Cerebellar cortex (tissue), 1 donor: Measurements from ENCODE around the gene ADGRV1.
A peak's percentile ranks its signal among the peaks of the same experiment; 100 is the strongest.

Source experiments
- DNase-seq: peaks from one replicate; pipeline ENCODE4 v3.0.0-alpha.2; 2015; ENCODE audit warnings: low spot score

The ADGRV1 gene

DNA sequence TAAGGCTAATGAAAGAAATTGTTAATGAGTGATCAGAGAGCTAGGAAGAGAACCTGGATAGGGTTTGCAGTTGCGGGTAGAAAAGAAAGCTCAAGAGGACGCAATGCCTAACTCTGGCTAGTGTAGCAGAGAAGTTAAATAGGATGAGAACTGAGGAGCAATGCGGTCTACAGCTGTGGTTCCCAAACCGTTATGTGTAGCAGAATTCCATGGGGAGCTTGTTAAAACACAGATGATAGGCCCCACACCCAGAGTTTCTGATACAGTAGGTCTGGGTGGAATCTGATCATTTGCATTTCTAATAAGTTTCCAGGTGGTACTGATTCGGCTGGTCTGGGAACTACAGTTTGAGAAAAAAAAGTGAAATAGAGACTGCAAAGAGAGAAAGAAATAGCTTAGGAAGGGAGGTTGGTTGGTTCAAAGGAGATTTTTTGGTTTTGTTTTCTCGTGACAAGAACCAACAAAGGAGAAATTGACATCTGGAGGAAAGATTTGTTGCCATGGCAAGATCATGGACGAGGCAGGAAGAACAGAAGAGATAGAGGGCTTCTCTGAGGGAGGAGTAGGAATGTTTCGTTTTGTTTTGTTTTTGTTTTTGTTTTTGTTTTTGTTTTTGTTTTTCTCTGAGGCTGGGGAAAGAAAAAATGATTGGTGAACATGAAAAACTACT, 548.4 kb downstream of the ADGRV1 start:
- DNase-seq, result no peak

GRCh38 chr5:91109634-91110033, 551.0 kb downstream of the ADGRV1 start:
- peak; percentile 35 for DNase-seq

DNA sequence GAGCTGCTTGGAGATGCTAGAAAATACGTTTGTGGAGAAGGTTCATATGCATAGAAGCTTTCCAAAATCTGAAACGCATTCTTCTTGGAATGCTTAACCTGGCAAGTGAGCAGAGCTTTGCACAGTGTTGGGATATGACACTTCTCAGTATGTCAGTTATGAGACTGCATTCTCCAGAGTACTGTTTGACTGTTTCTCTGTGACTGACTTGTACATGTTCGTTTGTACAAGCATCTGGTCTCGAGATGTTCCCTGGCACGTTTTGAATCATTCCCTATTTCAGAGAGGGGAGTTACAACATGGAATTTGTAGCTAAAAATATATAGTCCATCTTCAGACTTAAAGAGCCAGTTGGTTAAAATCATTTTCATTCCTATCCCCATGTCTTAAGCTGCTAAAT, 552.1 kb downstream of the ADGRV1 start:
- DNase-seq, result no peak

- no peak for DNase-seq
These were observed 553.1 kb downstream of the ADGRV1 start for GRCh38 chr5:91111473-91112238.

GRCh38 chr5:91114658-91115057, 556.1 kb downstream of the ADGRV1 start:
- DNase-seq, result no peak

DNA sequence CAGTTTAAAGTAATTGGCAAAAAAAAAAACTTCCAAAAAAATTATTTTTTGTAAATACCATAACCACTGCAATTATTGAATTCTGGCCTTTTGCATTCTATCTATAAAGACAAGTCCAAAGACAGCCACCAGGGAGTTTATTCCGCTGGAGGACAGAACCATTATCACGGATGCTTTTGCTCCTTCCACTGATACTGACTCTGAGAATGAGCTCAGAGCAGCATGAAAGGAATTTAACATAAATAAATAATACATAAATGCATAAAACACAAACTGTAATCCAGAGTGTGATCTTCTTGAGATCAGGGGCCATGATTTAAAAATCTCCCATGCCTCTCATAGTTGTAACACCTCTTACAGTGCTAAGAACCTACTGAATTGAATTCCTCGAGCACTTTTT, 559.8 kb downstream of the ADGRV1 start:
- no peak for DNase-seq

- DNase-seq, result no peak
These were observed 560.2 kb downstream of the ADGRV1 start for GRCh38 chr5:91118796-91119195.

GRCh38 chr5:91119217-91119616, 560.6 kb downstream of the ADGRV1 start:
- DNase-seq, result no peak

DNA sequence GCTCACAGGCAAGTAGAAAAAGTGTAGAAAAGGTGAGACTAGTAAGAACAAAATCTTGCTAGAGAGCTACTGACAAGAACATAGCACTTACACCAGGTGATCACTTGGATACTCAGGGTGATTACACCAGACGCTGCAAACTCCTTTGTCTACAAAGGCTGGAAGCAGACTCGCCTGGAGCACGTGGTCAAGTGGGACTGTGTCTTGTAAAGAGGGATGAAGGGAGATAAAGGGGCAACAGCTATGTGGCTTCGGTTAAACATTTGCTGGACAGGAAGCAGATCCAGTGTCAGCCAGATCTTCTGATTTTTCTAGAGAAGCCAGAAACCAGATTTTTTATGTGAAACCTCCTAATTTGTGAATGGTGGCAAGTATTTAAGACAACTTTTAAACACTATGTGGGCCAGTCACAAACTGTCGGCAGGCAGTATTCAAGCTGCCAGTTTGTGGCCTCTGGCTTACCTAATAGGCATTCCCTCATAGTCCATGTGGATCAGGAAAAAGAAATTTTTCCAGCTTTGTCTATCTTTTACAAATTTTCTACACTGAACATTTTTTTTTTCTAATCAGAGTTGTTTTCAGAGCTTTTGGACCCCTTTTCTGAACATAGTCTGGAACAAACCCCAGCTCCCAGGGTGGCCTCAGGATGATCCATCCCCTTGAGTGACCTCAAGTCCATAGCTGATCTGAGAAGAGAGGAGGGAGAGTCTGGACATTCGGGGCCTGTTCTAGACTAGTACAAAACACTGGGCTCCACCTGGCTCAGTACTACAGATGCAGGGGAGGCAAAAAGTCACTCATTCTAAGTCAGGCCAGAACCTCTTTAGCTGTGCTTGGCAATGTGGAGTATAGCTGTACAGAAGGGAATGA, 561.6 kb downstream of the ADGRV1 start:
- DNase-seq, result no peak

DNA sequence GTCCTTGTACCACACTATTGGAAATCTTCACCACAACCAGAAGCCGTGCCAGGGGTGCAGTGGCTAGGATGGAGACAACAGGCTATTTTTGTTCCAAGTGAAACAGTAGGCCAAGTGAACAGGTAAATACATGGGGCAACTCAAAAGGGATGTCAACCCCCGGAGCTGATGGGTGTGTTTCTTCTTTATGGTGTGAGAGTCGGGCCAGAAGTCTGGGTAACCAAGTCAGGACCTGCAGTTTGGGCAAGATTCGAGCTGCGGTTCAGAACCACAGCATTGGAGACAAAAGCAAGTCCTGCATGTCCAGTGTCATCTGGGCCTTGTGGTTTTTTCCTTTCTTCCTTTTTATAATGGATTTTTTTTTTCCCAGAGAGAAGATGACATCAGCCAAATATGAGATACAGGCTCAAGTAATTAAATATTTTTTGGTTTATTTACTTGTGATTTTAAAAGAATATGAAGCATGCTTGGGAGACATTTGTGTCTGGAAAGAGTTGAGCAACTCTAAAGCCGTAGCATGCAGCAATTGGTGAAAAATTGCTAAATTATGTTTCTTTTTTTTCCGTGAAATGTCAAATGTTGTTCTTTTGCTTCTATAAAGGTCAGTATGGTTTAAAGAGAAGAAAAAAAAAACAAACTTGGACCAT, 562.9 kb downstream of the ADGRV1 start:
- DNase-seq, result no peak

DNA sequence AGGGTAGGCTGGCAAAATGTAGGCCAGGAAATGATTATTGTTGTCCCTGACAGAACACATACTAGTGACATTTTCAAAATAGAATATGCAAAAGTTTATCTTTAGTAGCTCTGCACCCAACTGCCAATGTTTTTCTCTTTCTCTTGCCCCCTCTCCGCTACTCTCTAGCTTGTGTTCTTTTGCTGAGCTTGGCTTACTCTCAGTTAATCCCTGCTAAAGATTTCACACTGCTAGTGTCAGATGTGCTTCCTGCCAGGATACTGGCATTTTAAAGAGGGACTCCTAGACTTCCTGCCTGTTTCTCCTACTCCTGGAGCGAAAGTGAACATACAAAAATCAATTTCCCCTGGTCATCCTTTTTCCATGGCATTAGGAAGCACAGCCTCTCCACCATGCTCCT, 564.1 kb downstream of the ADGRV1 start:
- DNase-seq, result no peak

DNA sequence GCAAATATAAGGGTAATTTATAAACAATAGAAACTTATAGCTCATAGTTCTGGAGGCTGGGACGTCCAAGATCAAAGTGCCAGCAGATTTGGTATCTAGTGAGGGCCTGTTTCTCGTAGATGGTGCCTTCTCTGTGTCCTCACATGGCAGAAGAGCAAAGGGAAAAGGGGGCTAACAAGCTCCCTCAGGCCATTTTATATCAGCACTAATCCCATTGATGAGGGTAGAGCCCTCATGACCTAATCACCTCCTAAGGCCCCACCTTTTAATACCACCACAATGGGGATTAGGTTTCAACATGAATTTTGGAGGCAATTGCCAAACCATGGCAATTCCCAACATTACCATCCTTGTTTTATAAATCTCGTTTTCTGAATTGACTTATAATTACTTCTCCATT, 564.7 kb downstream of the ADGRV1 start:
- DNase-seq, result no peak

DNA sequence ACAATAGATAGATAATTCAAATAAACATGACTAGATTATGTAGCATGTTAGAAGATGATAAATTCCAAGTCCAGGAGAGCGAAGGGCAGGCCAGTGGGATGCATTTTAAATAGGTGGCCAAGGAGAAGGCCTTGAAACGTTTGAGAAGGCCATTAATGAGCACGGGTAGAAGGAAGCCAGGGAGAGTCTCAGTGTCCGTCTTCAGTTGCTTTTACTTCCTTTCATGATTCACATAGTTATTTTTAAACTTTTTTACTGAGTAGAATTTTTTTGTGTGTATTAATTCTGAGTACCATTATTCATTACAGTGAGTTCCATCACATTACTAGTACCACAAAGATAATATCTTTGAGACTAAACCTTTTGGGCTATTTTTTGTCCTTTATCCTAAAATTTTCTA, 565.3 kb downstream of the ADGRV1 start:
- DNase-seq, result no peak

DNA sequence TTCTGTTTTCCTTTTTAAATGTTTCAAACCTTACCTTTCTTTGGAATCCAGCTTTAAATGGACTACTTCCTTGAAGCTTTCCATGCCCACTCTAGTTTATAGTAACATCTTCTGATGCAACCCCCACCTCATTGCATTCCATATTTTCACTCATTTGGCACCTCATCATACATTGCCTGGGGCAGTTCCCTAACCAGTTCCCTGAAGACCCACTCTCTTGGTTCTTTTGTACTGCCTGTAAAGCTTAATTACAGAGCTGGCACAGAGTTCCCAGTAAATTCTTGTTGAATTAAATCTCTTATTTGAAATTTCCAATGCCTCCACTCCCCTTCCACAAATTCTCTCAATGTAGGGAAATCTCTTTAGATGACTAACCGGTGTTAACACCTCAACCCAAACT, 567.3 kb downstream of the ADGRV1 start:
- no peak for DNase-seq

DNA sequence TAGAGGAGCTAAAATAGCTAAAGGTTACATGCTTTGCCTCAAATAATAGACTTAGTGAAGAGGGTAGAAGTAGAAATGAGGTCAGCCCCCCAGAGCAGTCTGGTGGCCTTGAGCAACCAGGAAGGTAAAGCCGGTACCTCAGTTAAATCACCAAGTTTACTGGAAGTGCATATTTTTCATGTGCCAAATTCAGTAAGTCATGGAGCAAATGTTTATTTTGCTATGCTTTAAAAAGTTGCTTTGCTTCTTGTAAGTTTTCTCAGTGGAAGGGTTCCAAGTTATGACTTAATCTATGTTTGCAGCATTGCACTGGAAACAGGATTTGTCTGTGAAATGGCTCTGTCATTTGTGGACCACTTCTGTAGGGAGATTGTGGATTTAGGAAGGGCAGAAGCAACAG, 567.9 kb downstream of the ADGRV1 start:
- DNase-seq, result no peak

DNA sequence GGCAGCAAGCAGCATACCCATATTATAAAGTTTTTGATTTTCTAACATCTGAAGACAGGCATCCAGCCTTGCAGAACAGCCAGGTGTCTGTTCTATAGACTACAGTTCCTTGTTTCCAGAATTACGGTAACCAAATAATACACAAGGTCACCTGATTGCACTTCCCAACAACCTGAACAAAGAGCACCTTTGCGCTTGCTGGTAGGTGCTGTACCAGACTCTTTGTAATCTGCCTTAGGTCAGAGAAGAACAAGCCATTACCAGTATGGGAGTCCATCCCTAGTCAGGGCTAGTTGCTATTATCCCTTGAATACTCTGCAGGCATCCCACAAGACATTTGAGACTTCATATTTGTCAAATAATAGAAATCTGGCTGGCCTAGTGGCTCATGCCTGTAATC, 568.3 kb downstream of the ADGRV1 start:
- no peak for DNase-seq

- DNase-seq, result no peak
These were observed 569.0 kb downstream of the ADGRV1 start for GRCh38 chr5:91127456-91128081.

DNA sequence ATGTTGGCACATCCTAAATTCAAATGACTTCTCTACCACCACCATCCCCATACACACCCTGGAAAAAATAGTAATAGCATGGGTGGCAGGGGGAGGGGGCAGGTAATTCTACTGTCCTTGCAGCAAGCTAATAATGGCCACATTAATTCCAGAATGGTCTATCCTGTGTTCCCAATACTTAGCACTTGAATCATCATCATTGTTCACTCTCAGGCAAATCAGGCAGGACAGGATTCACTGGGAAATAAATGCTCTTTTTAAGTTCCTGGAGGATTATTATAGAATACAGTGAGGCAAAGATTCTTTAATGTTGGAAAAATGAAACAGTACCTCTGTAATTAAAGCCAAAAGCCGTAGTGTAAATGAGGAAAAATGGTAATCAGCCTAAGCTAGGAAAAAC, 570.0 kb downstream of the ADGRV1 start:
- no peak for DNase-seq

GRCh38 chr5:91129748-91130147, 571.2 kb downstream of the ADGRV1 start:
- DNase-seq, result no peak

DNA sequence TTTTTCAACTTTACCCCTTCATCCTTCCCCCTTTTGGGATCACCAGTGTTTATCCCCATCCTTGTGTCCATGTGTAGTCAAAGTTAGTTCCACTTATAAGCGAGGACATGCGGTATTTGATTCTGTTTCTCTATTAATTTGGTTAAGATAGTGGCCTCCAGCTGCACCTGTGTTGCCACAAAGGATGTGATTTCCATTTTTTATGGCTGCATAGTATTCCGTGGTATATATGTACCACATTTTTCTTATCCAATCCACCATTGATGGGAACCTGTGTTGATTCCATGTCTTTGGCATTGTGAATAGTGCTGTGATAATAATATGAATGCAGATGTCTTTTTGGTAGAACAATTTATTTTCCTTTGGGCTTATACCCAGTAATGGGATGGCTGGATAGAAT, 572.2 kb downstream of the ADGRV1 start:
- DNase-seq, result no peak

GRCh38 chr5:91132550-91132949, 574.0 kb downstream of the ADGRV1 start:
- DNase-seq, result no peak

DNA sequence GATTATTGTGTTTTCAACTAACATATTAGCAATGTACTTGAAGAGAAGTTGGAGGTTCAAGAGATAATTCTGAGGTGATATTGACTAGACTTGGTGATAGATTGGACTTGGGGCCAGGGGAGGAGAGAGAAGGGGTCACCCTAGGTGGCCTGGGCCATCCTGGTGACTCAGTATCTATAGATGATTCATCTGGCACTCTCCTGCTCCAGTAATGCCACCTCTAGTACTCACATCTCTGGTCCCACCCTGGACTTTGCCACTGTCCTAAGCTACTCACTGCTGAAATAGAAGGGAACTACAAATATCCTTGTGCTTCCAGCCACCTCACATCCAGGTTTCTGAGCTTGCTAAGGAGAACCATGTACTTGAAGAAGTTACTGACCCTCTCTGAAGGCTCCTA, 574.6 kb downstream of the ADGRV1 start:
- DNase-seq, result no peak
